BE2C (cell line): ENCODE results near the gene ZNF124.
A peak's percentile ranks its signal among the peaks of the same experiment; 100 is the strongest.
"Not testable (repeated sequence)": the region's sequence is repeated elsewhere in the genome, so short reads cannot be mapped to it uniquely, and the experiment has no call there.

Source experiments
- DNase-seq: peaks from one replicate; pipeline ENCODE4 v3.0.0-alpha.2; 2020
- H3K27me3 ChIP-seq: fragments of 250-450 bp; sonication (Bioruptor Pico); 2 replicates; pipeline ENCODE4 v1.5.1; 2020; ENCODE audit warnings: mild to moderate bottlenecking
- H3K36me3 ChIP-seq: fragments of 250-450 bp; sonication (Bioruptor Pico); 2 replicates; pipeline ENCODE4 v1.5.1; 2020; ENCODE audit warnings: mild to moderate bottlenecking
- H3K4me1 ChIP-seq: fragments of 250-450 bp; sonication (Bioruptor Pico); 2 replicates; pipeline ENCODE4 v1.5.1; 2020
- H3K4me3 ChIP-seq: 2 replicates; pipeline ENCODE4 v1.5.1; 2011; ENCODE audit warnings: low read depth, low read length
- H3K9me3 ChIP-seq: fragments of 250-450 bp; sonication (Bioruptor Pico); 2 replicates; pipeline ENCODE4 v1.5.1; 2020
- CTCF ChIP-seq: IDR thresholded peaks from 2 replicates; pipeline ENCODE4 v1.5.1; 2012; ENCODE audit warnings: mild to moderate bottlenecking, low read depth, low read length

The ZNF124 gene

DNA sequence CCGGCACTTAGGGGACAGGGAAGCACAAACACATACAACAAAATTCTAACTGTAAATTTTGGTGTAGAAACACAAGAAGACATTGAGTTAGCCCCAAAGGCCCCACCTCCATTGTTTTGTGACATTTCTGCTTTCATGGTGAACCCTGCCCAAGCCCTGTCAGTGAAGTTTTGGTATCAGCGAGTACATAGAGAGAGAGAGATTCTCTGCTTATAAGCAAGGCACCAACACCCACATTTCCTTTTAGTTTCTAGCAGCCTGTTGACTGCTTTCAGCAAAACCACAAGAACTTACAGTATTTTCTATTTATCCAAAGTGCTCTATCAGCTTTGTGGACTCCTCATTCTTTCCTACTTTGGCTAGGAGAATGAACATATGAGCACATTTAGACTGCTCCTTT, 24.0 kb downstream of the ZNF124 start:
- peaks cover 53% of the 10 kb centered on the region for H3K36me3 ChIP-seq

GRCh38 chr1:247147120-247147519, 24.7 kb downstream of the ZNF124 start:
- peaks cover 48% of the 10 kb centered on the region for H3K36me3 ChIP-seq
- not testable (repeated sequence) for H3K4me1 ChIP-seq, H3K27me3 ChIP-seq, H3K4me3 ChIP-seq, DNase-seq, H3K9me3 ChIP-seq

More for the DNA sequence above, 24.0 kb downstream of the ZNF124 start:
- Histone ChIP-seq H3K4me3 (no peak overlapping the region), H3K4me1 (no peaks in the 10 kb centered on the region), H3K9me3 (no peaks in the 10 kb centered on the region; the same call in none of the 2 replicates), H3K27me3 (no peaks in the 10 kb centered on the region)
- no peak for DNase-seq
- no peak for TF ChIP-seq CTCF

DNA sequence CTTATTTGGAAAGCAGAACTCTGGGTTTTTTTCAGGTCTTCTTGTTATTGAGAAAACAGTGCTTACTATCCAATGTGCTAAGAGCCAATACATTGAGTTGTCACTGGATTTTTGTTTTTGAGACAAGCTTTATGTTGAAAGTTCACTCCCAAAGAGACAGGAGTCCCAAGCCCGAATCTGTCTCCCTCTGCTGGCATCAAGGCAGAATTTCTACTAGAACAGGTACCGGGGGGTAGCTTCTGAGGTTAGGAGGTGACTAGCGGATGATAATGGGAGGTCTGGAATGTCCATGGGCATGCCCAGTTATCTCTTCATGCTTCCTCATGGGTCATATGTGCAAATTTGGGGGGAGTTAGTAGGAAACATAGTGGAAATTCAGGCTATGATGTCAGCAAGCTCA, 25.1 kb downstream of the ZNF124 start:
- Histone ChIP-seq H3K36me3 (peaks cover 53% of the 10 kb centered on the region), H3K9me3 (no peaks in the 10 kb centered on the region; the same call in none of the 2 replicates), H3K4me1 (no peaks in the 10 kb centered on the region), H3K4me3 (no peak overlapping the region), H3K27me3 (no peaks in the 10 kb centered on the region)
- TF ChIP-seq CTCF = peak; percentile 40
- DNase-seq = no peak

GRCh38 chr1:247145279-247145678, 26.5 kb downstream of the ZNF124 start:
- DNase-seq = no peak
- no peaks in the 10 kb centered on the region; the same call in none of the 2 replicates for H3K9me3 ChIP-seq
- no peak for TF ChIP-seq CTCF
- H3K4me3 ChIP-seq = no peak overlapping the region
- H3K27me3 ChIP-seq = no peaks in the 10 kb centered on the region
- peaks cover 54% of the 10 kb centered on the region for H3K36me3 ChIP-seq
- no peaks in the 10 kb centered on the region for H3K4me1 ChIP-seq

DNA sequence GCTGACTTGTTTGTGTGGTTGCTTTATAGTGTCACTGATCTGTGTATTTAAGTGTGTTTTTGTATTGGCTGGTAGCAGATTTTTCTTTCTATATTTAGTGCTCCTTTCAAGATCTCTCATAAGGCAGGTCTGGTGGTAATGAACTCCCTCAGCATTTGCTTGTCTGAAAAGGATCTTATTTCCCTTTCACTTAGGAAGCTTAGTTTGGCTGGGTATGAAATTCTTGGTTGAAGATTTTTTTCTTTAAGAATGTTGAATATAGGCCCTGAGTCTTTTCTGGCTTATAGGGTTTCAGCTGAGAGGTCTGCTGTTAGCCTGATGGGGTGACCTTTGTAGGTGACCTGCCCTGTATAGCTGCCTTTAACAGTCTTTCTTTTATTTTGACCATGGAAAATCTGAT, 32.3 kb downstream of the ZNF124 start:
- H3K4me3 ChIP-seq, DNase-seq, H3K4me1 ChIP-seq, H3K27me3 ChIP-seq, H3K9me3 ChIP-seq: not testable (repeated sequence)
- H3K36me3 ChIP-seq = peaks cover 19% of the 10 kb centered on the region

GRCh38 chr1:247131236-247131635, 40.6 kb downstream of the ZNF124 start:
- TF ChIP-seq CTCF = no peak
- no peaks in the 10 kb centered on the region for H3K27me3 ChIP-seq
- H3K9me3 ChIP-seq = peaks cover 8% of the 10 kb centered on the region
- no peak for DNase-seq
- peaks cover 19% of the 10 kb centered on the region for H3K36me3 ChIP-seq
- H3K4me3 ChIP-seq = no peak overlapping the region
- no peaks in the 10 kb centered on the region for H3K4me1 ChIP-seq

DNA sequence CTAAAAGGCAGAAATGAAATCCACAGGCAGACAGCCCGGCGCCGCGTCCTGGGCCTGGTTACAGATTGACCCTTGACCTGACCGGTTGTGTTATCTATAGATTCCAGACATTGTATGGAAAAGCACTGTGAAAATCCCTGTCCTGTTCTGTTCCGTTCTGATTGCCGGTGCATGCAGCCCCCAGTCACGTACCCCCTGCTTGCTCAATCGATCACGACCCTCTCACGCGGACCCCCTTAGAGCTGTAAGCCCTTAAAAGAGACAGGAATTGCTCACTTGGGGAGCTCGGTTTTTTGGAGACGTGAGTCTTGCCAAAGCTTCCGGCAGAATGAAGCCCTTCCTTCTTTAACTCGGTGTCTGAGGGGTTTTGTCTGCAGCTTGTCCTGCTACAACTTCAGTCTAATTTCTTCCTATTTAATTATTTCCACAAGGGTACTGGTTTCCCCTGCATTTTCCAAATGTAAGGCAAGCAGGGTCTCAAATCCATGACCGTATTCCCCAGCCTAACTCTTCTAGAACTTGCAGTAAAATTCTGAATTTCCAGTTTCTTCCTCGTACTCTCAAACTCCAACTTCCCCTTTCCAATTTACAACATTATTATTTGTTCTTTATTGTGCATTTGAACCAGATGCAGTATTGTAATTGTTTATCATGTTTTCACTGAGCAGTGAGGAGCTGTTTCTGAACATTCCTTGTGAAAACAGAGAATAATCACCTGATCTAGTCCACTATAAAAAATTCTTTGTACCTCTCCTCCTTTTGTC, 44.1 kb downstream of the ZNF124 start:
- H3K4me1 ChIP-seq, H3K9me3 ChIP-seq, H3K27me3 ChIP-seq, DNase-seq: not testable (repeated sequence)
- peak overlapping the region; percentile 55 for H3K4me3 ChIP-seq
- peaks cover 15% of the 10 kb centered on the region for H3K36me3 ChIP-seq

DNA sequence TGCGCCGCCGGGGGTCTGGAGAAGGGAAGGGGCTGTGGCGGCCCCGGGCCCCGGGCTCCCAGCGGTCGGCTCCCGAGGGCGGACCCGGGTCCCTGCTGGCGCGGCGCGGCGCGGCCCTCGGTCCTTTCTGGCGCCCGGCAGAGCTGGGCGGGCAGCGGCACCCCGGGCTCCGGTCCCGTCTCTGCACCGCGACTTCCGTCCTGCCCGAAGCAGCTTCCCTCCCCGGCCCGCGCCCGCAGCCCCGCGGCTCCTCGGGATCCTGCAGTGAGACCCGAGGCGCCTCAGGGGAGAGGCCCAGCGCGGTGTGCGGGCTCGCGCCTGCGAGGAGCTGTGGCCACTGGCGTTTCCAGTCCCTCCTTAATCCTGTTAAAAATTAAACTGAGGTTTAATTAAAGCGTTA, 45.2 kb downstream of the ZNF124 start:
- H3K4me3 ChIP-seq, H3K9me3 ChIP-seq, H3K36me3 ChIP-seq, H3K4me1 ChIP-seq, DNase-seq, H3K27me3 ChIP-seq: not testable (repeated sequence)

GRCh38 chr1:247126166-247126565, 45.7 kb downstream of the ZNF124 start:
- H3K27me3 ChIP-seq, DNase-seq, H3K4me1 ChIP-seq, H3K4me3 ChIP-seq, H3K9me3 ChIP-seq, H3K36me3 ChIP-seq: not testable (repeated sequence)
